Heart left ventricle (tissue), 16 donors: ENCODE results near the gene MYL6. TPM values are rescaled to one million over a fixed set of nuclear protein-coding genes. Genes with fewer than 3 reads are reported as not detected.

Source experiments
- ATAC-seq, 4 donors: fragments of 200-7000 bp; cut with Tn5 transposase; one replicate each; pipeline ENCODE4 v1.9.1; 2020 to 2022; ENCODE audit warnings: moderate library complexity in 4 of 4, mild to moderate bottlenecking in 3 of 4, moderate number of reproducible peaks in 1 of 4
- DNase-seq, 5 donors: peaks; one replicate each; pipeline ENCODE4 v3.0.0-alpha.2; 2020
- H3K27ac ChIP-seq, 12 donors: fragments of 200-600 bp; sonication (generic) in 4 of 12; one replicate each; pipeline versions ENCODE4 v1.5.0 to v1.8.0; 2016 to 2022; ENCODE audit warnings: mild to moderate bottlenecking in 2 of 12
- H3K27me3 ChIP-seq, 9 donors: fragments of 200-600 bp; sonication (generic) in 2 of 9; one replicate each; pipeline versions ENCODE4 v1.5.1 to v1.8.0; 2016 to 2022; ENCODE audit warnings: mild to moderate bottlenecking in 3 of 9
- H3K36me3 ChIP-seq, 9 donors: fragments of 200-600 bp; sonication (generic) in 2 of 9; one replicate each; pipeline versions ENCODE4 v1.5.0 to v1.8.0; 2018 to 2022; ENCODE audit warnings: mild to moderate bottlenecking in 2 of 9
- H3K4me1 ChIP-seq, 12 donors: fragments of 200-600 bp; sonication (generic) in 4 of 12; one replicate each; pipeline versions ENCODE4 v1.5.0 to v1.8.0; 2016 to 2022; ENCODE audit warnings: mild to moderate bottlenecking in 3 of 12
- H3K4me3 ChIP-seq, 12 donors: fragments of 200-600 bp; sonication (generic) in 4 of 12; one replicate each; pipeline versions ENCODE4 v1.5.0 to v1.8.0; 2017 to 2022; ENCODE audit warnings: mild to moderate bottlenecking in 9 of 12, moderate library complexity in 4 of 12
- H3K9me3 ChIP-seq, 12 donors: fragments of 200-600 bp; sonication (generic) in 4 of 12; one replicate each; pipeline versions ENCODE4 v1.5.0 to v1.8.0; 2016 to 2022; ENCODE audit warnings: mild to moderate bottlenecking in 1 of 12
- POLR2A ChIP-seq, 2 donors: fragments of 450-650 bp; IDR thresholded peaks; one replicate each; pipeline ENCODE4 v1.6.1; 2017; ENCODE audit warnings: antibody characterized with exemption in 2 of 2, mild to moderate bottlenecking in 2 of 2, moderate library complexity in 2 of 2
- WGBS, 4 donors: extraction: QIAGEN DNeasy Blood & Tissue Kit in 2 of 4; methylation state at CpG; one replicate each; pipeline versions ENCODE4 v1.1.5 to v1.1.7; 2013 to 2018; 5-methylcytosine and 5-hydroxymethylcytosine counted together
- intact Hi-C, 10 donors: fragments of 100-400 bp; cut with DNase I; formaldehyde crosslinking; loops; one replicate each; pipeline versions ENCODE4 v1.11.1 to v1.14.2; 2022
- polyA plus RNA-seq, 2 donors: library from polyadenylated mRNA; stranded (reverse); fragments of 200-250 nt; gene quantifications; one replicate each; pipeline ENCODE4 v1.2.3, GENCODE V29; 2013
- total RNA-seq, 9 donors: library from RNA; depleted of rRNA in 2 of 9; stranded (reverse); fragments of >200 nt in 2 of 9; fragmentation: NEBNext Ultra II Directional in 3 of 9; extraction: Animal tissue kit (Norgen Biotek cat#: 25700) in 3 of 9; gene quantifications; one replicate each; pipeline versions ENCODE4 v1.1.0 to v1.2.4, GENCODE V29; 2016 to 2023
- TF ChIP-seq, protein P1 (sequence below), 12 donors: fragments of 200-600 bp; sonication (generic) in 4 of 12; IDR thresholded peaks; one replicate each; pipeline versions ENCODE4 v1.5.0 to v1.8.0; 2018 to 2022; ENCODE audit warnings: antibody characterized with exemption in 12 of 12, mild to moderate bottlenecking in 5 of 12
- donor health status: ischemic (EF 13 %, LVEDD 7.1; RV severe dilation, severe dysfunction).
- donor health status: healthy with polysubstance abuse.
- donor health status: DM: no; HTN: yes; CAD: no.
- donor health status: DM: no; HTN: no; CAD: no.
- donor health status: ischemic (EF 25% LVEDD 6.9; RV normal size, moderate dysfunction).
- donor health status: ischemic (EF 25% LVEDD 5.7; RV mildly dilated, moderate dysfunction).
- donor health status: healthy.
- donor health status: DM: yes; HTN: yes; CAD: no.
- donor health status: ischemic (EF 35%, LVEDD 5.7; RV mildly dilated, moderate dysfunction).
- donor health status: nonischemic (EF 11% LVEDD 7.7; RV severe dilation, severe dysfunction).
- donor health status: DM: yes; HTN: yes; CAD: no.
- donor health status: PGD.
- donor health status: ischemic (EF 29% LVEDD 5.4; RV normal size, mild dysfunction).
- donor health status: nonischemic (EF 23%, LVEDD 6.1; RV moderate dilation, normal function).

MYL6 gene
- total and polyA plus RNA-seq, 11 donors: 355 to 1,383 (median 718) TPM

DNA sequence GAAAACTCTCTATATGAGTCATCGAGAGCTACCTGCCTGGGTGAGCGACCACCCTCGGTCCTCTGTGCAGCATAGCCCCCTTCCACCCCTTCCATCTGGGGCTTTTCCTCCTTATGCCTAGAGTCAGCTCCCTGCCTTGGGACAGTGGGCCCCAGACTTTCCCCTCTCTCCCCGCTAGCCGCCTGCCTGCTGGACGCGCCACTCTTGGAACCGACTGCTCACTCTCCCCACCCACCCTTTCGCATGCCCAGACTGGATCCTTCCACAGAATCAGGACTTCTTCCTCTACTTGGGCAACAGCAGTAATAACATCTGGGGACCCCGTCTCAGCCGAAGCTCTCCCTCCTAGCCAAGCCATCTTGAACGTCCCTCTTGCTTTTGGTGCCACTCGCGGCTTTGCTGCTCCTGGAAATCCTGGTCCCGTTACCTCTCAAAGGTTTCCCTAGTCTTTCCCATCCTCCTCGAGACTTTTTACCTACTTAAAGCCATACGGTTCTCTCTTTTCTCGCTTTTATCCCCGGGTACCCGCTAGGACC is 29.4 kb upstream of the MYL6 start:
- Histone ChIP-seq H3K9me3 (no peaks in the 10 kb centered on the region), H3K4me1 (peaks cover 8 to 57% (median 31%) of the 10 kb centered on the region in 12 donors), H3K27ac (peak overlapping the region; percentile 23 to 94 (median 90)), H3K36me3 (peaks cover 0 to 40% (median 36%) of the 10 kb centered on the region in 9 donors), H3K4me3 (peak overlapping the region; percentile 75 to 97 (median 84)), H3K27me3 (no peaks in the 10 kb centered on the region)
- ATAC-seq (peak in 3 of 4 donors; percentile 1 to 14 (median 3)), DNase-seq (peak in 2 of 5 donors; percentile 38 to 54)
- TF ChIP-seq POLR2A (IDR thresholded peaks at IDR 0.05): no peak
- TF ChIP-seq, protein P1, sequence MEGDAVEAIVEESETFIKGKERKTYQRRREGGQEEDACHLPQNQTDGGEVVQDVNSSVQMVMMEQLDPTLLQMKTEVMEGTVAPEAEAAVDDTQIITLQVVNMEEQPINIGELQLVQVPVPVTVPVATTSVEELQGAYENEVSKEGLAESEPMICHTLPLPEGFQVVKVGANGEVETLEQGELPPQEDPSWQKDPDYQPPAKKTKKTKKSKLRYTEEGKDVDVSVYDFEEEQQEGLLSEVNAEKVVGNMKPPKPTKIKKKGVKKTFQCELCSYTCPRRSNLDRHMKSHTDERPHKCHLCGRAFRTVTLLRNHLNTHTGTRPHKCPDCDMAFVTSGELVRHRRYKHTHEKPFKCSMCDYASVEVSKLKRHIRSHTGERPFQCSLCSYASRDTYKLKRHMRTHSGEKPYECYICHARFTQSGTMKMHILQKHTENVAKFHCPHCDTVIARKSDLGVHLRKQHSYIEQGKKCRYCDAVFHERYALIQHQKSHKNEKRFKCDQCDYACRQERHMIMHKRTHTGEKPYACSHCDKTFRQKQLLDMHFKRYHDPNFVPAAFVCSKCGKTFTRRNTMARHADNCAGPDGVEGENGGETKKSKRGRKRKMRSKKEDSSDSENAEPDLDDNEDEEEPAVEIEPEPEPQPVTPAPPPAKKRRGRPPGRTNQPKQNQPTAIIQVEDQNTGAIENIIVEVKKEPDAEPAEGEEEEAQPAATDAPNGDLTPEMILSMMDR (IDR thresholded peaks at IDR 0.05): no peak
- intact Hi-C loops: loop anchor here in 6 of 10 donors (1.0 to 10.0 kb wide), 7 partner anchors 24 to 339 kb away; partner anchors contain the start of genes SPRYD4 (in 5 of the 6), MYL6B (in 2 of the 6), CNPY2 (in 1 of the 6) and MYL6 (in 1 of the 6)
- WGBS, 4 donors: 0% methylated on average over 20 of the region's 20 CpGs

DNA sequence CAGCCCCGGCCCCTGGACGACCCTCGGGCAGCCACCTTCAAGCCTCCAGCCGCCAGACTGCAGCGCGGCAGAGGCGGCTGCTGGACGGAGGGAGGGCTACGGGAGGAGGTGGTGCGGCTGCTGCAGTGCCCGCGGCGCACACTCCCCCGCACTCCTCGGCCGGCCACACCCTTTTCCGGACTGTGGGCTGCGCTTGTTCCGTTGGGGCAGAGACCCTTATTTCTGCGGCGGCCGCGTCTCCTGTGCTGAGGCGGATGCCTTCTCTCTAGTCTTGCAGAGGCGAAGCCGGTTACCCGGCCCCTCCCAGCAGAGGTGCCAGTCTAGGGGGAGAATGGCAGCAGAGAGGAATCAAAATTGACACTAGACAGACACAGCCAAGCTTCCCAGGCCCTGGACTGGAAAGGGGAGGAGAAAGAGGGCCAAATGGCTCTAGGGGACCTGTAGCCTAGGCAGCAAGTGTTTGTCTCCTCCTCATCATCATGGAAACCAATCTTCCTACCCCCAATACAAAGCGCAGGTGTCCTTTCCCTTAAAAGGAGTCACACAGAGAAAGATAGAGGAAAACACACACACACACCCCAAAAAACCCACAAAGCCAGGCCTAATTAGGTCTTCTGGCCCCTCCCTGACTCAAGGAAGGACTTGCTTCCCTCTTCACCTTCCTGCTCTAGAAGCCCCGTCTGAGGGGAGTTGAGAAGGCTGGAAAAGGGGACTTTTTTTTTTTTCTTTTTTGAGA is 28.8 kb upstream of the MYL6 start:
- TF ChIP-seq, protein P1 (IDR thresholded peaks at IDR 0.05): no peak
- TF ChIP-seq POLR2A (IDR thresholded peaks at IDR 0.05): peak in 1 of 2 donors; percentile 25
- ATAC-seq: peak in 3 of 4 donors; percentile 45 to 54 (median 47)
- intact Hi-C loops: loop anchor here in 6 of 10 donors (2.0 to 10.0 kb wide), 5 partner anchors 23 to 338 kb away; partner anchors contain the start of genes SPRYD4 (in 5 of the 6), MYL6B (in 2 of the 6), CNPY2 (in 1 of the 6) and NABP2 (in 1 of the 6)

DNA sequence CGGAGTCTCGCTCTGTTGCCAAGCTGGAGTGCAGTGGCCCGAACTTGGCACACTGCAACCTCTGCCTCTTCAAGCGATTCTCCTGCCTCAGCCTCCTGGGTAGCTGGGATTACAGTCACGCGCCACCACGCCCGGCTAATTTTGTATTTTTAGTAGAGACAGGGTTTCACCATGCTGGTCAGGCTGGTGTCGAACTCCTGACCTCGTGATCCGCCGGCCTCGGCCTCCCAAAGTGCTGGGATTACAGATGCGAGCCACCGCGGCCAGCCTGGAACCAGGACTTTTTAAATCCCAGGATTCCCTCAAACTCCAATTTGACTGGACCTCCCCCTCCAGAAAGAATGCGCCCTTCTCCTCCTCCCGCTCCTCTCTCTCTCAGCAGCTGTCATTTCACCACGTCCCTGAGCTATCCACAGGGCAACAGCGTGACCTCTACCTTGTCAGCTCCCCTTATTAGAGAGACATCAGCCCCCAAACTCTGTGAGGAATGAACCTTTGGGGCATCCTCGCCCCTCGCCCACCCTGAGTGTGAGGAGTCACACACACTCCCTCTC is 28.1 kb upstream of the MYL6 start:
- ATAC-seq (no peak), DNase-seq (no peak)
- no peaks in the 10 kb centered on the region for H3K27me3 ChIP-seq
- intact Hi-C loops: loop anchor here in 6 of 10 donors (2.0 to 10.0 kb wide), 5 partner anchors 23 to 337 kb away; partner anchors contain the start of genes SPRYD4 (in 5 of the 6), MYL6B (in 2 of the 6), CNPY2 (in 1 of the 6) and NABP2 (in 1 of the 6)
- peak overlapping the region in 11 of 12 donors; percentile 75 to 97 (median 84) for H3K4me3 ChIP-seq
- no peaks in the 10 kb centered on the region for H3K9me3 ChIP-seq
- H3K27ac ChIP-seq: peak overlapping the region in 10 of 12 donors; percentile 23 to 94 (median 89)
- TF ChIP-seq, protein P1 (IDR thresholded peaks at IDR 0.05): no peak
- no peak for TF ChIP-seq POLR2A (IDR thresholded peaks at IDR 0.05)
- WGBS, 4 donors: 62 to 74% (median 71%) methylated on average over 22 of the region's 22 CpGs
- peaks cover 8 to 50% (median 30%) of the 10 kb centered on the region in 12 donors for H3K4me1 ChIP-seq
- H3K36me3 ChIP-seq: peaks cover 0 to 49% (median 47%) of the 10 kb centered on the region in 9 donors

More for the DNA sequence above, 28.8 kb upstream of the MYL6 start:
- peaks cover 0 to 42% (median 40%) of the 10 kb centered on the region in 9 donors for H3K36me3 ChIP-seq
- H3K9me3 ChIP-seq: no peaks in the 10 kb centered on the region
- peak; percentile 69 to 86 (median 72) for DNase-seq
- peak overlapping the region; percentile 23 to 94 (median 90) for H3K27ac ChIP-seq
- peaks cover 8 to 55% (median 31%) of the 10 kb centered on the region in 12 donors for H3K4me1 ChIP-seq
- WGBS, 4 donors: 2 to 4% (median 3%) methylated on average over 23 to 29 of the region's 29 CpGs
- H3K27me3 ChIP-seq: no peaks in the 10 kb centered on the region
- peak overlapping the region; percentile 75 to 97 (median 84) for H3K4me3 ChIP-seq
